IPS DF 19.7 (cell line): ENCODE results near the gene SGK1.

ENCODE experiments used
- DNase-seq: peaks from one replicate; pipeline ENCODE4 v3.0.0-alpha.2; 2013; ENCODE audit warnings: low read depth, low spot score

SGK1 gene

DNA sequence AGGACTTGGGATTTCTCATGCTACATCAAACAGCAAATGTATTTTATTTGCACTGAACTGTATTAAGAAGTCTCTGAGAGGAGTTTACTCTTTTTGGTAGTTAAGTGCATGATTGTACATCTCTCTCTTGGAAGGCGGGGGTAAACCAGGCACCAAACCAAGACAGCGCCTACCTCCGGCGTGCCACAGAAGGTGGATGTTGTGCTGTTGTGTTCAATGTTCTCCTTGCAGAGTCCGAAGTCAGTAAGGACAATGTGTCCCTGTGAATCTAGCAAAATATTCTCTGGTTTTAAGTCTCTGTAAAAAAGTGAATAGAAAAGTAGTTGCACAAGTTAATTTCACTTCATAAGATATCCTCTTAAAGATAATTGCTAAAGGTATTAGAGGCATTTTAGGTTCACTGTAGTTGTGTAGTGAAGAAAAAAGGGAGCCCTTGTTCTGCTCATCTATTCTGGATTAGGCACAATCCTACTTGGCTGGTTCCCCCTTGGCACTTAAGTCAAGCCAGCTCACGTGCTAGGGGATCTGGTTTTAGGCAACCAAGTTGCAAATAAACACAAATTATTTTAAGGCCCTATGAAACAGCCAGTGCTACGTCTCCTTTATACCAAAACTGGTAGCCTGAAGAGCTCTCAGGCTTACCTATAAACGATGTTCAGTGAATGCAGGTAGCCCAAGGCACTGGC, 145.7 kb downstream of the SGK1 start:
- DNase-seq, result no peak

DNA sequence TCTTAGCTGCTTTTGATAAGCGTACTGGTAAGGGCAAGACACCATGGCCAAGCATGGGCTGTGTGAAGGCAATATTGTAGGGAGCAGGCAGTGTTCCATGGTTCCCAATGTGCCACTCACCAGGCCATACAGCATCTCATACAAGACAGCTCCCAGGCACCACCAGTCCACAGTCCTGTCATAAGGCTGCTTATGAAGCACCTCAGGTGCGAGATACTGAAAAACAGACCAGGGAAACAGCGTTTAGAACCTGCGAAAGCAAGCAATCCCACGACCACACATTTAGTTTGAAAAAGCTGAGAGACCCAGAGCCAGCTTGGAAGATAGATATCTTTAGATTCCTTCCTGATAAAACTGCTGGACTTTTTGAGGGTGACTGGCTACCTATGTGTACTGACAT, 146.4 kb downstream of the SGK1 start:
- no peak for DNase-seq

DNA sequence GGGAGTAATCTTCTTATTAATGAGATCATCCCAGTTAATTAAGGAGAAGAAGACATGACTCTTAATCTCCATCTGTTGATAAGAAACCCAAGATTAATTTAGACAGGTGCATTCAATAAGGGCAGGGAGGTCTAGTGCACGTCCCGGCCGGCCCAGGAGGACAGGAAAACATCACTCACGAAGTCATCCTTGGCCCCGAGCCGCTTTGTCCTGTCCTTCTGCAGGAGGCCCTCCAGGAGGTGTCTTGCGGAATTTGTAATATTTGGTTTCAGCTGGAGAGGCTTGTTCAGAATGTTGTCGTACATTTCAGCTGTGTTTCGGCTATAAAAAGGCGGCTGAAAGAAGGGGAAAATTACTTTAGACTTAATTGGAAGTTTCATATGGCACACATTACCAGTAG, 147.1 kb downstream of the SGK1 start:
- no peak for DNase-seq

DNA sequence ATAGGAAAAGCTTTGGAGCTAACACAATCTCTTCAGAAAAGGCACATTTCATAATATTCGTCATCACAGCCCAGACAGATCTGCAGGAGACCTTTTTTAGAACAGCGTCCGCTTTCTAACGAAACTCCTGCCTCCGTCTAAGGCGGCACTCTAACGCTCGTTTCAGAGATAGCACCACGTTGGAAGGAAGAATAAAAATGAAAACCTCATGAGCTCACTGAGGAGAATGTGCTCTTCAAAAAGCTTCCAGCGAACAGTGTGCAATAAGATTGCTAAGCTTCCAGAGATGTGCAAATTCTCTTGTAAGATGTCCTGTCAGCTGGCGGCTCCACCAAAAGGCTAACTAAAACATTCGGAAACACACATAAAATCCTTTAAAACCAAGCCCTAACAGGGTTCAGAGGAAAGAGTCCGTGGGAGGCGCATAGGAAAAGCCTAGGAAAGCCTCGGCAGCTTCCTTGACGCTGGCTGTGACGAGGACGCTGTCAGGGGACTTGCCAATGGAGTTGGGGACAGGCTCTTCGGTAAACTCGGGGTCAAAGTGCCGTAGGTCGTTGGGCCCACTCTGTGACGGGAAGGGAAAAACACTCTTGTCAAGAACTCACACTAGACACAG, 147.9 kb downstream of the SGK1 start:
- no peak for DNase-seq

DNA sequence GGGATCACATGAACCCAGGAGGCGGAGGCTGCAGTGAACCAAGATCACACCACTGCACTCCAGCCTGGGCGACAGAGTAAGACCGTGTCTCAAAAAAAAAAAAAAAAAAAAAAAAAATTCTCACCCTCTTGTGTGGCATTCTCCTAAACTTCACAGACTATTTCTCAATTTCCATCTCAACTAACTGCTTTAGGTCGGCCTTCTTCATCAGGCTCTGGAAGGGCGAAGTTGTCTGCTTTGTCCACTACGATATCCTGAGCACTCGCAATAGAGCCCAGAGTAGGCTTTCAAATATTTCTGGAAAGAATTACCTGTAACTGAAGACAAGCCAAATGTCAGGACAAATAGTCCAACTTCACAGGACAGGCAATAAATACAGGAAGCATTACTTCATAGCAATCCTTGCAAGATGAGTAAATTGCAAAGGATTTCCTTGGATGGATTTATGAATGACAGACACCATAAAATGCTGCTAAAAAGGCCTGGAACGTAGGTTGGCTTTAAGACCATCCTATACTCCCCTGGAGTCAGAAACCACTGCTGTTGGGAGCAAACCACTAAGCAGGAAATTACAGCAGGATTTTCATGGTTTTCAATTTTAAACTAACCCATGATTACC, 149.2 kb downstream of the SGK1 start:
- no peak for DNase-seq

DNA sequence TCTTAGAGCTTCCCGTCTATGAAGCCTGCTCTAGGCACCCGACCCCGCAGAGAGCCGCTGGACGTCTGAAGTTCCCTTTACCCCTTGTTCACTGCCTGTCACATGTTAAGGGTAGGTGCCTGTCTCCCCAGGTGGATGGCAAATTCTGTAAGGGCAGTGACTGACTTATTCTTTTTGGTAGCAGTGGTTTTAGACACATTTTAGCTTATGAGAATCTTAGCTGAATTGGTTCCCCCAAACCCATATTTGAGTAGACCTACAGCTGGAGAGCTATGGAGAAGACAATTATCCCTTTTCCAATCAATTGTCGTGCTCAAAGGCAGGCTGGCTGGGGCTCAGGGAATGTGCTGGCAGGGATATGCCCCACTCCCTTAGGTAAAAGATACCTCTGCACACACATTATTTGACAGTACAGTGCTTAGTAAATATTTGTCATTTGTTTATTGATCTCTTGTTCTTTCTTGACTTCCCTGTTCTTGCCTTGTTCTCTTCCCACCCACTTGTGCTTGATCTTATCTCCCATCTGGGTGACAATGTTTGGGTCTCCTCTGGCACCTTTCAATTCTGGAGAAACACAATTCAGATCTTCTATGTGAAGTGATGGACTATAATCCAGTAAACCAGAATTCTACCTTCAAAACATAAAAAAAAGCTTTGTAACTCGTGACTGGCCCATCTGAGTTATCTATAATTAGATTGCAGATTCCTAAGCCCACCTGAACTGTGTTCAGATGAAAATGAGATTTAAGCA, 151.2 kb downstream of the SGK1 start:
- DNase-seq, result no peak

DNA sequence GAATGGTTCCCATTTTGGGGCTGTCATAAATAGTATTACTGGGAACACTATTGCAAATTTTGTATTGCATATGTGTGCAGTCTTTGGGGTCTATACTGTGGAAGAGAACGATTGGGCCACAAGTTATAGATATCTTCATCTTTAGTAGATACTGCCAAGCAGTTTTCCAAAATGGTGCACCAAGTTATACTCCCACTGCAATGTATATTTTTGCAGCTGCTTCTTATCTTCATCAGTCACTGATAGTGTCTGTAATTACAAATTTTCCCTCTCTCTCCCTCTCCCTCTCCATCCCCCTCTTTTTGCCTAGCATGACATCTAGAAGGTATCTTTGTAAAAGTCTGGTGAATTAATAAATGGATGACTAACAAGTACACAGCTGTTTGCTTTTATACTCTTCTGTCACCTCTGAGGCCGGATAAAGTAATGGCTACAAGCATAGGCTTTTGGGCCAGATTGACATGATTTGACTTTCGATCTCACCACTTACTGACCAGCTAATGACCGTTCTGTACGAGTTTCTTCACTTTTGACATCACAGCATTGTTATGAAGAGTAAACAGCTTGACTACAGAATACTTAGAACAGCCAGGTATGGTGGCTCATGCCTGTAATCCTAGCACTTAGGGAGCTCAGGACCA, 152.2 kb downstream of the SGK1 start:
- DNase-seq, result no peak

DNA sequence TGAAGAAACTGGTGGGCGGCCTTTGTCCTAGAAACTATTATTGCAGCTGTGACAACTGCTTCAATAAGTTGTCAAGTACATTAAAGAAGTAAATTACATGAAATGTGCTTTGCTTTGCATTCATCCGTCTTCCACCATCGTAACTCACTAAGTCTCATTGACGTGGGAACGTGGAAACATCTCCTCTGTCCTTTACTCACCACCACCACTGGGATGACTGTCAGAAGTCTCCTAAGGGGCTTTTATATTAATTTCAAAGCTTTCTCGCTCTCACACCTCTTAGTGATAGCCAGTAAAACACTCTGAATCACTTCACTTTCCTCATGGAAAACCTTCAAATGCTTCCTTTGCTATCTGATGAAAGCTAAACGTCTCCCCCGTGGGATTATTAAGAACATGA, 153.6 kb downstream of the SGK1 start:
- no peak for DNase-seq

DNA sequence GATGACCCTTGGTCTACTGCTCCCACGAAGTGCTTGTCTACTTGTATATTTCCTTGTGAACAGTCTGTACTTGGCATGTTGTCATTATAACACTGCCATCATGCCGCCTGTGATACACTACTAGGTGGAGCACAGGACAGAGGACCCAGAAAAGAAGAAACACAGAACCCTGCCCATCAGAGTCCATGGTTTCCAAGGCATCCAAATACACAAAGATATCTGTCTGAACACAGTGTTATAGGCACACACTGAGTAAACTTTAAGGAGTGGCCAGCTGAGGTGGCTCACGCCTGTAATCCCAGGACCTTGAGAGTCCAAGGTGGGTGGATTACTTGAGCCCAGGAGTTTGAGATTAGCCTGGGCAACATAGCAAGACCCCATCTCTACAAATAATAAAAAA, 155.0 kb downstream of the SGK1 start:
- DNase-seq, result no peak

DNA sequence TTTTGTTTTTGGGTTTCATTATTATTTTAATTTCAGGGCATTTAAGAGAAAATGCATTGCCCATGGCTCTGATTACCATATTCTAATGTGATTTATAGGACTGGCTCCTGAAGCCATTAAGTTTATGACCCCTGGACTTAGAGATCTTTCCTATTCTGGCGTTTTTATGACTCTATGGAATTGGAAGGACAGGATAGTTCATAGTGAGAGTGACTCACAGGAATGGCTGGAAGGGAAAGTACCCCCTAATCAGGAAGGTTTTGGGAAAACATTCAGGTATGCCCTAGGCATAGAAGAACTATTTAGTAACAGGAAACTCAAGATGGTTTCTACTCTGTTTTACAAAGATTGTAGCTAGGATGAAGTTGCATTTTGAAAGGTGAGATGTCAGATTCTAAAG, 156.9 kb downstream of the SGK1 start:
- DNase-seq, result no peak

DNA sequence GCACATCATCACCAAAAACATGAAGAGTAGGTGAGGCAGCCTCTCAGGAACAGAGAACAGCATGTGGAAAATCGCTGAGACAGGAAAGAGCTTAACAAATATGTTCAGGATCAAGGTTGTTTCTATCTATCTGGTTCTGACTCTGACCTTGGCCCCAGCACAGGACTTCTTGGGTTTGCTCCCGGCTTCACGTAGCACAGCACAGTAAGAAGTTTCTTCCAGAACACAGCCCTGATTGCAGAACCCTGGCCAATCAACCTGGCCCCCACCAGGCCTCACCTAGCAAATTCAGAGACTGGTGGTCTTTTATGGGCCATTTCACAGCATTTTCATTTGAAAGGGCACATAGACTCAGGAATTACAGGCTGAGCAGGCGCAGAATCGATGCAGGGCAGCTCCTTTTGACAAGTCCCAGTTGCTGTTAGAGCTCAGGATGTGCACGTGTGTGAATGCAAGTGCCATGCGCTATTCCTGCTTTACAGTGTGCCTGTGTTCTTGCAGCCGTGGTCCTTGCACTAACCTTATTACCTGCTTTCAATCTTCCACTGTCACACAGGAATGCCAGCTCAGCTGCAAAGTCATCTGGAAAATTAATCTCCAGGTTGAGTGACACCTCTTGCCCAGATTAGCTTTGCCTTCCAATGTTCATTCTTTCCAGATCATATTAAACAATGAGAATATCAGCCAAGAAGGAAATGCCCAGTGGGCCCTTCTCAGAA, 165.0 kb downstream of the SGK1 start:
- DNase-seq, result no peak

DNA sequence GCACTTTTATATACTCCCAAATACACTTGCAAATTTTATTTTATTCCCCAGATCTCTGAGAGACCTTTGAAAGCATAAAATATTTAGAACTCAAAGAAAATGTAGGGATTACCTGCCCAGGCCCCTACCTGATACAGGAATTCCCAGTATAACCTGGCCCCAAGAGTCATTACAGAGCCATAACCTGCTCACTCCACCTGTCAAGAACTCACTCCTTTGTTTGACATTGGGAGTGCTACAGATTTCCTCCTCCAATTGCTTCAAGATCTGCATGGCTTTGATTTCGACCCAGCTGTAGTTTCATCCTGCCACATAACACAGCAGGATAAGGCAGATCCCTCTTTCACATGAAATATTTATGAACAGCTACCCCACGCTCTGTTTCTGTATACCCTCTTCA, 169.3 kb downstream of the SGK1 start:
- no peak for DNase-seq

DNA sequence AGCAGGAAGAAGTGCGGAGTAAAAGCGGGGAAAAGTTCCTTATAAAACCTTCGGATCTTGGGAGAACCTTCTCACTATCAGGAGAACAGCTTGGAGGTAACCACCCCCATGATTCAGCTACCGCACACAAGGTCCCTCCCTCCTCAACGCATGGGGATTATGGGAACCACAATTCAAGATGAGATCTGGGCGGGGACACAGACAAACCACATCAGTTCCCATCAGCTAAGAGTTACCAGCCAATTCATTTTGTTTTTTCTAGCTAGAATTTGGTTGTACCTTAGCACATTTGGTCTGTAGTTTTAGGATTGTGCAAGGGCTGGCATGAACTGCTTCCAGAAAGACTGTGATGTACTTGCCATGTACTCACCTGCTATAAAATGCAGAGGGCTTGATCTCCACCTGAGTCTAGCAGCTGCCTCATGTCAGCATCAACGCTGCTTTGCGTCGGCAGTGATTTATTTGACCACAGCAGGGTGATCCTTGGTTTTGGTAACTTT, 170.8 kb downstream of the SGK1 start:
- no peak for DNase-seq

DNA sequence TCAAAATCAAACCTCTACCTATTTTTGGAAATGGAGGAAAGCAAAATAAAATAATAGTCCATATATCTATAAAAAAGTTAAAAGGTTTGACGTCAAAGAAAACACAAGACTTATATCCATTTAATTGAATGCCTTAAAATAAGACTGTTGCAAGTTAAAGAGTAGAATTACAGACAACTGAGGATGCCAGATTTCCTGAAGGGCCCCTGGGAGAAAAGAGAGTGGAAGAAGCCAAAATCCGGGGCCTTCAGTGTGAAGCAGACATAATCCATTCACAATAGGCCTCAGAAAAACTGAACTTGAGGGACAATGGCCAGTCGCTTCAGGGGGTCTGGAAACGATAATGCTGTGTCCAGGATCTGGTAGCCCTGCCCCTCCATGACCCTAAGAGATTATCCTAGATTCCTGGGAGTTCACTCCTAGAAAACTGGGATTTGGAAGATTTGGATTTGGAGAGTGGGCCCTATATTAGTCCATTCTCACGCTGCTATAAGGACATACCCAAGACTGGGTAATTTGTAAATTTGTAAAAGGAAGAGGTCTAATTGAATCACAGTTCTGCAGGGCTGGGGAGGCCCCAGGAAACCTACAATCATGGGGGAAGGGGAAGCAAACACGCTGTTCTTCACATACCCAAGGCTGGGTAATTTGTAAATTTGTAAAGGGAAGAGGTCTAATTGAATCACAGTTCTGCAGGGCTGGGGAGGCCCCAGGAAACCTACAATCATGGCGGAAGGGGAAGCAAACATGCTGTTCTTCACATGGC, 171.5 kb downstream of the SGK1 start:
- DNase-seq, result no peak

DNA sequence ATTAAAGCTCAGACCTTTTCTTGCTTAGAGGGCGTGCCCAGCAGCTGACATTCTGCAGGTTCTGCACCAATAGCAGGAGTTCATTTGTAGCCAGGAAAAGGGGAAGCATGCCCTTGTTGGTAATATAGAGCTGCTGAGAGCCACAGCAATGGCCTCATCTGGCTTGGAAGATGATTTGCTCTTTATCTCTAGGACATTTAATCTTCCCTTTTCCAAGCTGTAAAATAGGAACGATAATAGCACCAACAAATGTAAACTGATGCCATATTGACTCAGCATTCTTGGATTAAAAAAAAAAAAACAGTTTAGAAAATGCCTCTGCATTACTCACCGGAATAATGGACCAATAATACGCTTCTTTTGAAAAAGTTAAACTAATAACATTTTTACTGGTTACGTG, 172.1 kb downstream of the SGK1 start:
- DNase-seq, result no peak

DNA sequence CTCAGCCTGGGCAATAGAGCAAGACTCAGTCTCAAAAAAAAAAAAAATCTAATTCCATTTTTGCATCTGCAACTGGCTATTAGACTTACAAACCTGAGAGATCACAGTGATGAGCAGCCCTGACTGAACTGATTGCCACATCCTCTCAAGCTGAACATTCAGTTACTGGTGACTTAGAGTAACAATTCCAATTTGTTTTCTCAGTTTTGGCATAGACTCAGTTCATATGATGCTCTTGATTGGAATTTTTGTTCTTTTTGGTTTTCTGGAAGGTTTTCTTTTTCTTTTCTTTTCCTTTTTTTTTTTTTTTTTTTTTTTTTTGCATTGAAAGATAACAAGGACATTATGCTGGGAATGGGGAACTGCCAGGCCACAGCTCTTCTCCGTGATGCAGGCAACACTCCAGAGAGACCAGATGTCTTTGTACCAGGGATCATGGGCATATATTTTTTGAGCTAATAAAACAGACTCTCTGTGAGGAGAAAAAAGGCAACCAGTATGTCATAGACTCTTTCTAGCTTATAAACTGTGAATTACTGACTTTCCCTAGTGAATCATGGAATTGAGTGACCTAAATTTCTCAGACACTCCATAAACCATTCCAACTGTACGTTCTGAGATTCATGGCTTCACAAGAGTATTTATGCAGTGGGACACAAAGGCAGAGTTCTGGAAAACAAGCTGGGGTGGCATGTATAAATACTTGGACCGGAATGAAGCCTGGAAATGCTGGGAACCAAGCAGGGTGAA, 179.5 kb downstream of the SGK1 start:
- no peak for DNase-seq

DNA sequence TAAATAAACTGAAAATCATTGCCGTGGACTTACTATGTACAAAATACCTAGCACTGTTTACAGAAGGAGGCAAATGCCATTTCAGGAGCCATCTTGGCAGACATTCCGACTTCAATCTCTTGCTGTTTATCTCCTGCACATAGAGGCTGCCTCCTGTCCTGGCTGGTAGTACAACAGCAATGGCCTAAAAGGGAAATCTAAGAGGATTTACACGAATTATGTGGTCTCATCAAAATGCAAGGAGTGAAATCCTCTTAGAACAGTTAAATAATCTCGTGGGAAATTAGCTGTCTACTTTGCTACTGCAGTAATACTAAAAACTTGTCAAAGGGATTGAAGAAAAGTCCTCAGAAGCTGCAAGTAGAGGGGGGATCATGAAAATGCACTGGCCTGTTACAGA, 183.3 kb downstream of the SGK1 start:
- DNase-seq, result no peak

DNA sequence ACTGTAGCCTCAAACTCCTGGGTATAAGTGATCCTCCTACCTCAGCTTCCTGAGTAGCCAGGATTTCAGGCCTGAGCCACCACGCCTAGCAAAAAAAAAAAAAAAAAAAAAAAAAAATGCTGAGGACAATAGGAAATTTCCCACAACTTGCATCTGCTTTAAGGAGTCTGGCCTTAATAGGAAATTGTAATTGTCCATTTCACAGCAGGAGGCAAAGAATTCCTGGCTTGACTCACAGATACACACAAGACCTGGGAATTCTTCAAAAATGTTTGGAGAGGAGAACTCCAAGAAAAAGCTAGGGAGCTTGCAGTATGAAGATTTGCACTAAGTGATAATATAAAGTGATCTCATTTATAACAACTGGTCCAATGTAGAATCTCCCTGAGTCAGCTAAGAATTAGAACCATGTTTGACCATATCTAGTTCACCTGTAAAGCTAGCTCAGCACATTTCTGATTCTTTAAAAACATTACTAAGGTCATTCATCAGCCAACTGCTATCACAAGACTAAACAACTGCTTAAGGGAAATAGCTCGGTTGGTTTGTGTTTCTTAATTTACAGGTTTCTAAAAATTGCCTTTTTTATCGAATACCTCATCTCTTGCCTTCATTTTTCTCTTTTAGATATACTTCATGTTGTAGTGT, 185.3 kb downstream of the SGK1 start:
- no peak for DNase-seq

DNA sequence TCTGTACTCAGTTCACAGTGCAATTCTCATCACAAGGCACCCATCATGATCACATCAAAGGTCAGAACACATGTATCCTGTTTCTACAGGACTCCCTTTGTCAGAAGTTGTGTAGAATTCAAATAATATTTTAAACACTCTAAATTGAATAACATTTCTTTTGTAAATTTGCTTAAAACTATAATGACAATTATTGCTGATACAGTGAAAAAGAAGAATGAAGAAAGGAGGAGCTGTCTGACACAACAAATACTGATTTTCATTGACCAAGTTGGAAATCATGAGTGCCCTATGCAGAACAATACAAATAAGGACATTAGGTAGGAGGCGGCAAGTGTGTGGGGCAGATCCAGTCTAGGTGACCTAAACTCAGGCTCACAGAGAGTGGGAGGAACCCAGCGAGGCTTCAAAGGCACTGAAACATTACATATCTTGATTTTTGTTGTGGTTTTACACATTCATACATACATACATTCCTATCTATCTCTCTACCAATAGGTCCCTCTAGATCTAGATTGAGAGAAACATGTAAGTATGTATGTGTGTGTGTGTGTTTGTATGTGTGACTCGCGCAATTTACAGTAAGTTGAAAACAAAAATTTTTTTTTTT, 186.3 kb downstream of the SGK1 start:
- DNase-seq, result no peak
